ENCODE data around the gene KDR. TPM values are rescaled to one million over a fixed set of nuclear protein-coding genes. Genes with fewer than 3 reads are reported as not detected.
A peak's percentile ranks its signal among the peaks of the same experiment; 100 is the strongest.

Gene KDR
- total RNA-seq, 1 experiment from 2014 or later, result 0.09 TPM

DNA sequence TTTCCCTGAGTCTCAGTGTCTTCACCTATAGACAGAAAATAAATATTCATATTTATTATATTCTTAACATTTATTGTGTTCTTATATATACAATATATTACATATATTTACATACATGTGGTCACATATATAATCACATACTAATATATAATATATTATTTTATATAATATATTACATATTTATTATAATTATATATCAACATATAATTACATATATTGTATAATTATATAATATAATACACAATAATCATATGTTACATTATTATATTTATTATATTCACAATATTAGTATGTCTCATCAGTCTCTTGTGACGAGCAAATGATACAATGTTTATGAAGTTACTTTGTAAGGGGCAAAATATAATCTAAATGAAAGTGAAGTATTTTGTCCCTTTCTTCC, 87.7 kb downstream of the KDR start:
- ChIA-PET POLR2A (ENCODE audit: unreplicated experiment) (no interaction called here), CTCF (no interaction called here)
- Histone ChIP-seq H3F3A (ENCODE audit: insufficient read depth, low read depth) (peaks cover 12% of the 10 kb centered on the region; the same call in 1 of the 2 replicates), H3K79me2 (ENCODE audit: low read depth) (no peaks in the 10 kb centered on the region), H3K36me3 (ENCODE audit: low read depth) (no peaks in the 10 kb centered on the region), H3K27me3 (ENCODE audit: insufficient read depth, low read depth) (no peaks in the 10 kb centered on the region), H3K4me1 (replicated peaks; ENCODE audit: insufficient read depth) (peaks cover 30% of the 10 kb centered on the region), H4K20me1 (ENCODE audit: insufficient read depth) (no peaks in the 10 kb centered on the region), H3K4me3 (no peak overlapping the region), H3K27ac (no peak overlapping the region), H2AFZ (no peak overlapping the region), H3K9me2 (ENCODE audit: insufficient read depth) (no peaks in the 10 kb centered on the region), H3K9me3 (ENCODE audit: insufficient read depth, low read depth) (no peaks in the 10 kb centered on the region), H3K4me2 (no peak overlapping the region)
- no peak for DNase-seq
- TF ChIP-seq EZH2 (IDR thresholded peaks at IDR 0.05; ENCODE audit: low read depth), result no peak
- TF ChIP-seq, protein P1, sequence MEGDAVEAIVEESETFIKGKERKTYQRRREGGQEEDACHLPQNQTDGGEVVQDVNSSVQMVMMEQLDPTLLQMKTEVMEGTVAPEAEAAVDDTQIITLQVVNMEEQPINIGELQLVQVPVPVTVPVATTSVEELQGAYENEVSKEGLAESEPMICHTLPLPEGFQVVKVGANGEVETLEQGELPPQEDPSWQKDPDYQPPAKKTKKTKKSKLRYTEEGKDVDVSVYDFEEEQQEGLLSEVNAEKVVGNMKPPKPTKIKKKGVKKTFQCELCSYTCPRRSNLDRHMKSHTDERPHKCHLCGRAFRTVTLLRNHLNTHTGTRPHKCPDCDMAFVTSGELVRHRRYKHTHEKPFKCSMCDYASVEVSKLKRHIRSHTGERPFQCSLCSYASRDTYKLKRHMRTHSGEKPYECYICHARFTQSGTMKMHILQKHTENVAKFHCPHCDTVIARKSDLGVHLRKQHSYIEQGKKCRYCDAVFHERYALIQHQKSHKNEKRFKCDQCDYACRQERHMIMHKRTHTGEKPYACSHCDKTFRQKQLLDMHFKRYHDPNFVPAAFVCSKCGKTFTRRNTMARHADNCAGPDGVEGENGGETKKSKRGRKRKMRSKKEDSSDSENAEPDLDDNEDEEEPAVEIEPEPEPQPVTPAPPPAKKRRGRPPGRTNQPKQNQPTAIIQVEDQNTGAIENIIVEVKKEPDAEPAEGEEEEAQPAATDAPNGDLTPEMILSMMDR (conservative IDR thresholded peaks at IDR 0.05), result no peak
- BruUV-seq (replicated peaks), result no TSS peak
- intact Hi-C loops (cut with micrococcal nuclease; ENCODE audit: unreplicated experiment), result no loop called here

DNA sequence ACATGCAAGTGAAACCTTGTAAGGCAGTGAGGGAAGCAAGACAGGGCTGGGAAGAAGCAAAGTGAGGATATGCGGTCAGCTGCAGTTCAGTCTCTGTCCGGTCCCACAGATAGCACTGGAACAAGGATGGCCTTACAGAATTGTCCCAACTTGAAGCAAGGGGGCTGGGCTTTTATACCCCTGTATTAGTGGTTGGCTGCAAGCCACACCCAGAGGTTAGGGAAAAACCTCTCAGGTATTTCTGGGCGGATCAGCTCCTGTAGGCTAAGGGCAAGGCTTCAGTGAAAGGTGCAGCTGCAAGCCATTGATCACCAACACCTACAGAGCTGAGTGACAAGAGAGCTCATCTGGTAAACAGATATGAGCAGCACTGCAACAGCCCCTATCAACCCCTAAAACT, 89.0 kb downstream of the KDR start:
- TF ChIP-seq, protein P1 (conservative IDR thresholded peaks at IDR 0.05), result no peak
- no peak for TF ChIP-seq EZH2 (IDR thresholded peaks at IDR 0.05; ENCODE audit: low read depth)
- H4K20me1 ChIP-seq (ENCODE audit: insufficient read depth), result no peaks in the 10 kb centered on the region
- DNase-seq, result peak in 1 of 2 experiments; percentile 3
- H3K4me1 ChIP-seq (replicated peaks; ENCODE audit: insufficient read depth), result peaks cover 36% of the 10 kb centered on the region
- H2AFZ ChIP-seq, result no peak overlapping the region
- no peak overlapping the region for H3K4me2 ChIP-seq
- intact Hi-C loops (cut with micrococcal nuclease; ENCODE audit: unreplicated experiment), result no loop called here
- no peak overlapping the region for H3K4me3 ChIP-seq
- no peaks in the 10 kb centered on the region for H3K9me3 ChIP-seq (ENCODE audit: insufficient read depth, low read depth)
- H3K27ac ChIP-seq, result no peak overlapping the region
- CTCF ChIA-PET, result no interaction called here
- POLR2A ChIA-PET (ENCODE audit: unreplicated experiment), result interaction anchor here (0.6 kb wide), 1 partner anchor 148 kb away, joined by 5 read pairs; no protein-coding TSS in a partner anchor
- no peaks in the 10 kb centered on the region for H3K9me2 ChIP-seq (ENCODE audit: insufficient read depth)
- no peaks in the 10 kb centered on the region for H3K79me2 ChIP-seq (ENCODE audit: low read depth)
- BruUV-seq (replicated peaks), result no TSS peak
- H3F3A ChIP-seq (ENCODE audit: insufficient read depth, low read depth), result peaks cover 16% of the 10 kb centered on the region; the same call in 1 of the 2 replicates
- H3K27me3 ChIP-seq (ENCODE audit: insufficient read depth, low read depth), result no peaks in the 10 kb centered on the region
- no peaks in the 10 kb centered on the region for H3K36me3 ChIP-seq (ENCODE audit: low read depth)

DNA sequence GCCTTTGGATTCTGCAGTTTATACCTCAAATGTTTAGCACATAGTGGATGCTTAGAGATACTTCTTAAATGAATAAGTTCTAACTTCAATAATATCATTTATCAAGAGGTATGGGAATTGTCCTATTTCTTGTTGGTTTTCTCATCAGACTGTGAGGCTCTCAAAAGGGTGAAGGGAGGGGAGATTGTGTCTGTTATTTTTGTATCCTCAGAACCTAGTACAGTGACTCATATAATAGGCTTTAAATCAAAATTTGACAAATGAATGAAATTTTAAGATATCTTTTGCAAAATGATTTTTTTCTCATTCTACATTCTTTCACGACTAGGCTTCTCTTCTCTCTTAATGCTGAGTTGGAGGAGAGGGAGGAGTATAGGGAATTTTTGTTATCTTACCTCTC, 89.5 kb downstream of the KDR start:
- no peaks in the 10 kb centered on the region for H3K36me3 ChIP-seq (ENCODE audit: low read depth)
- no TSS peak for BruUV-seq (replicated peaks)
- no peaks in the 10 kb centered on the region for H3K79me2 ChIP-seq (ENCODE audit: low read depth)
- ChIA-PET CTCF (no interaction called here), POLR2A (ENCODE audit: unreplicated experiment) (interaction anchor here (0.6 kb wide), 1 partner anchor 148 kb away, joined by 5 read pairs; no protein-coding TSS in a partner anchor)
- intact Hi-C loops (cut with micrococcal nuclease; ENCODE audit: unreplicated experiment), result no loop called here
- no peak overlapping the region for H2AFZ ChIP-seq
- H3K4me2 ChIP-seq, result no peak overlapping the region
- H3K9me2 ChIP-seq (ENCODE audit: insufficient read depth), result no peaks in the 10 kb centered on the region
- H3K27me3 ChIP-seq (ENCODE audit: insufficient read depth, low read depth), result no peaks in the 10 kb centered on the region
- H3K27ac ChIP-seq, result no peak overlapping the region
- no peak for TF ChIP-seq EZH2 (IDR thresholded peaks at IDR 0.05; ENCODE audit: low read depth)
- TF ChIP-seq, protein P1 (conservative IDR thresholded peaks at IDR 0.05), result no peak
- DNase-seq, result no peak
- H3K4me3 ChIP-seq, result no peak overlapping the region
- no peaks in the 10 kb centered on the region for H4K20me1 ChIP-seq (ENCODE audit: insufficient read depth)
- H3F3A ChIP-seq (ENCODE audit: insufficient read depth, low read depth), result peaks cover 16% of the 10 kb centered on the region; the same call in 1 of the 2 replicates
- H3K9me3 ChIP-seq (ENCODE audit: insufficient read depth, low read depth), result no peaks in the 10 kb centered on the region
- peaks cover 36% of the 10 kb centered on the region for H3K4me1 ChIP-seq (replicated peaks; ENCODE audit: insufficient read depth)
